Smooth muscle cell (in vitro differentiated cells): ENCODE measurements around the gene MICAL2. TPM values are rescaled to one million over a fixed set of nuclear protein-coding genes. Genes with fewer than 3 reads are reported as not detected.
A peak's percentile ranks its signal among the peaks of the same experiment; 100 is the strongest.

ENCODE experiments used
- DNase-seq: peaks from one replicate; lab custom pipeline; 2025; ENCODE audit not compliant: unreplicated experiment; lab: John Stamatoyannopoulos, UW
- H2AFZ ChIP-seq: fragments of 200-600 bp; sonication (generic); 2 replicates; pipeline ENCODE4 v1.6.0; 2016; ENCODE audit warnings: antibody characterized with exemption, low read depth, mild to moderate bottlenecking
- H3F3A ChIP-seq: fragments of 200-600 bp; sonication (generic); 2 replicates; pipeline ENCODE4 v1.6.0; 2017; ENCODE audit warnings: antibody characterized with exemption, low read depth
- H3K27ac ChIP-seq: fragments of 200-600 bp; sonication (generic); 2 replicates; pipeline ENCODE4 v1.5.1; 2016; ENCODE audit warnings: low read depth, mild to moderate bottlenecking
- H3K27me3 ChIP-seq: fragments of 200-600 bp; sonication (generic); 2 replicates; pipeline ENCODE4 v1.6.1; 2016; ENCODE audit warnings: low read depth, mild to moderate bottlenecking
- H3K36me3 ChIP-seq: fragments of 200-600 bp; sonication (generic); 2 replicates; pipeline ENCODE4 v1.5.1; 2016; ENCODE audit warnings: low read depth
- H3K4me1 ChIP-seq: fragments of 200-600 bp; sonication (generic); 2 replicates; pipeline ENCODE4 v1.5.1; 2016; ENCODE audit warnings: low read depth
- H3K4me2 ChIP-seq: fragments of 200-600 bp; sonication (generic); 2 replicates; pipeline ENCODE4 v1.6.0; 2016; ENCODE audit warnings: mild to moderate bottlenecking
- H3K4me3 ChIP-seq: fragments of 200-600 bp; sonication (generic); 2 replicates; pipeline ENCODE4 v1.5.1; 2016; ENCODE audit warnings: mild to moderate bottlenecking
- H3K79me2 ChIP-seq: fragments of 200-600 bp; sonication (generic); 2 replicates; pipeline ENCODE4 v1.6.0; 2016; ENCODE audit warnings: low read depth, mild to moderate bottlenecking
- H3K9ac ChIP-seq: fragments of 200-600 bp; sonication (generic); 2 replicates; pipeline ENCODE4 v1.6.0; 2016; ENCODE audit warnings: low read depth
- H3K9me3 ChIP-seq: fragments of 200-600 bp; sonication (generic); replicated peaks from 2 replicates; pipeline ENCODE4 v1.5.1; 2016; ENCODE audit warnings: low read depth
- H4K20me1 ChIP-seq: fragments of 200-600 bp; sonication (generic); 2 replicates; pipeline ENCODE4 v1.6.0; 2016; ENCODE audit warnings: low read depth
- WGBS: methylation state at CpG from one replicate; pipeline ENCODE4 v1.1.7; 2016; ENCODE audit warnings: low lambda C conversion rate; 5-methylcytosine and 5-hydroxymethylcytosine counted together
- polyA plus RNA-seq: library from polyadenylated mRNA; unstranded; fragments of >200 nt; fragmentation: Nextera tagmentation; extraction: Ambion mirVana; gene quantifications from 2 replicates; pipeline ENCODE4 v1.2.1, GENCODE V29; 2016
- total RNA-seq: library from RNA; depleted of rRNA; stranded (reverse); fragments of >200 nt; gene quantifications from 2 replicates; pipeline ENCODE4 v1.2.3, GENCODE V29; 2014
- TF ChIP-seq, protein P1 (sequence below): fragments of 200-600 bp; sonication (generic); IDR thresholded peaks from 2 replicates; pipeline ENCODE4 v1.5.1; 2017; ENCODE audit warnings: borderline replicate concordance, mild to moderate bottlenecking, antibody characterized with exemption; ENCODE audit not compliant: insufficient read depth, poor library complexity, severe bottlenecking

Gene MICAL2
- total and polyA plus RNA-seq, 2 experiments from 2014 or later, result 161 to 287 TPM

- H3K4me2 ChIP-seq, result peak overlapping the region; percentile 68
- H3K79me2 ChIP-seq, result peaks cover 14% of the 10 kb centered on the region
- 2% methylated on average over 2 of the region's 2 CpGs for WGBS
- H4K20me1 ChIP-seq, result no peaks in the 10 kb centered on the region
- H3K27ac ChIP-seq, result peak overlapping the region; percentile 99
- DNase-seq, result no peak
- H3K4me3 ChIP-seq, result no peak overlapping the region
- TF ChIP-seq, protein P1, sequence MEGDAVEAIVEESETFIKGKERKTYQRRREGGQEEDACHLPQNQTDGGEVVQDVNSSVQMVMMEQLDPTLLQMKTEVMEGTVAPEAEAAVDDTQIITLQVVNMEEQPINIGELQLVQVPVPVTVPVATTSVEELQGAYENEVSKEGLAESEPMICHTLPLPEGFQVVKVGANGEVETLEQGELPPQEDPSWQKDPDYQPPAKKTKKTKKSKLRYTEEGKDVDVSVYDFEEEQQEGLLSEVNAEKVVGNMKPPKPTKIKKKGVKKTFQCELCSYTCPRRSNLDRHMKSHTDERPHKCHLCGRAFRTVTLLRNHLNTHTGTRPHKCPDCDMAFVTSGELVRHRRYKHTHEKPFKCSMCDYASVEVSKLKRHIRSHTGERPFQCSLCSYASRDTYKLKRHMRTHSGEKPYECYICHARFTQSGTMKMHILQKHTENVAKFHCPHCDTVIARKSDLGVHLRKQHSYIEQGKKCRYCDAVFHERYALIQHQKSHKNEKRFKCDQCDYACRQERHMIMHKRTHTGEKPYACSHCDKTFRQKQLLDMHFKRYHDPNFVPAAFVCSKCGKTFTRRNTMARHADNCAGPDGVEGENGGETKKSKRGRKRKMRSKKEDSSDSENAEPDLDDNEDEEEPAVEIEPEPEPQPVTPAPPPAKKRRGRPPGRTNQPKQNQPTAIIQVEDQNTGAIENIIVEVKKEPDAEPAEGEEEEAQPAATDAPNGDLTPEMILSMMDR, result no peak
- no peaks in the 10 kb centered on the region for H3K9me3 ChIP-seq
- H2AFZ ChIP-seq, result no peak overlapping the region
- peak overlapping the region; percentile 81 for H3K9ac ChIP-seq
- H3F3A ChIP-seq, result peaks cover 40% of the 10 kb centered on the region
- H3K4me1 ChIP-seq, result peaks cover 32% of the 10 kb centered on the region
- no peaks in the 10 kb centered on the region for H3K36me3 ChIP-seq
- H3K27me3 ChIP-seq, result no peaks in the 10 kb centered on the region
These were observed 176.6 kb downstream of the MICAL2 start for GRCh38 chr11:12287009-12287373.

DNA sequence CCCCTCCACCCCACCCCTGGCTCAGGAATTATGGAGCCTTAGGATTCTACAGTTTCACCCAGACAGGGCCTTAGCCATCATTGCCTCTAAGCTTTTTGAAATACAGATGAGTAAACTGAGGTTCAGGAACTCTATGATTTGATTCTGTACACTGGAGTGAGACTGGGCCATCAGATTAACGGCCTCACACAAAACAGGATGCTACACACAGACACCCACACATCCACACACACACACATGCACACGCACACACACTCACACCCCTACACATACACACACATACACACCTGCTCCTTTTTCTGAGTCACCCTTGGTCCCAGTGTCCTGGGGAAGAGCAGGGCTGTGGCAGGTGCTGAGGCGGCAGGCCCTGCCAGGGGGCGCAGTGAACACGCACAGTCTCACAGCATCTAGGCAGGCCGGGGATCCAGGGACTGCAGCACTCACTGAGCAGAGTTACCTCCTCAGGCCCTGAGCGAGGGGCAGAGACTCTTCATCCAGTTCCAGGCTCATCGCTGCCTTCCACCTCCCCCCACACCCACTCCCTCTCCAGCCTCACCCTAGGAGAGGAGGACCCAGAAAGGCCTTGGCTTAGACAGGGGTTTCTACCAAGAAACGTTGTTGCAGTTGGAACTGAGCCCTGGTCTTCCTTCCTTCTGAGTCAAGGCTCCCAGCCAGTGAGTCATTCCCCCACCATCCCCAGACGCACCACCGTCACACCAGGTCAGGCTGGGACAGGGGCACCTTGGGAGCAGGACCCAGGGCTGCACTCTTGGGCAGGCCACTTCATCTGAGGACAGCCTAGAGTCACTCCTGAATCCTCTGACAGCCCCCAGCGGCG lies 177.2 kb downstream of the MICAL2 start:
- H3K79me2 ChIP-seq, result peaks cover 8% of the 10 kb centered on the region
- TF ChIP-seq, protein P1, result peak; percentile 44
- WGBS, result 17% methylated on average over 13 of the region's 13 CpGs
- H3K27me3 ChIP-seq, result no peaks in the 10 kb centered on the region
- no peaks in the 10 kb centered on the region for H3K9me3 ChIP-seq
- peaks cover 4% of the 10 kb centered on the region for H3K36me3 ChIP-seq
- H3K4me2 ChIP-seq, result peak overlapping the region; percentile 66
- no peaks in the 10 kb centered on the region for H4K20me1 ChIP-seq
- peak overlapping the region; percentile 81 for H3K9ac ChIP-seq
- peaks cover 26% of the 10 kb centered on the region for H3K4me1 ChIP-seq
- no peak overlapping the region for H3K4me3 ChIP-seq
- no peak overlapping the region for H2AFZ ChIP-seq
- H3K27ac ChIP-seq, result peak overlapping the region; percentile 99
- H3F3A ChIP-seq, result peaks cover 40% of the 10 kb centered on the region
- DNase-seq, result peak; percentile 75

DNA sequence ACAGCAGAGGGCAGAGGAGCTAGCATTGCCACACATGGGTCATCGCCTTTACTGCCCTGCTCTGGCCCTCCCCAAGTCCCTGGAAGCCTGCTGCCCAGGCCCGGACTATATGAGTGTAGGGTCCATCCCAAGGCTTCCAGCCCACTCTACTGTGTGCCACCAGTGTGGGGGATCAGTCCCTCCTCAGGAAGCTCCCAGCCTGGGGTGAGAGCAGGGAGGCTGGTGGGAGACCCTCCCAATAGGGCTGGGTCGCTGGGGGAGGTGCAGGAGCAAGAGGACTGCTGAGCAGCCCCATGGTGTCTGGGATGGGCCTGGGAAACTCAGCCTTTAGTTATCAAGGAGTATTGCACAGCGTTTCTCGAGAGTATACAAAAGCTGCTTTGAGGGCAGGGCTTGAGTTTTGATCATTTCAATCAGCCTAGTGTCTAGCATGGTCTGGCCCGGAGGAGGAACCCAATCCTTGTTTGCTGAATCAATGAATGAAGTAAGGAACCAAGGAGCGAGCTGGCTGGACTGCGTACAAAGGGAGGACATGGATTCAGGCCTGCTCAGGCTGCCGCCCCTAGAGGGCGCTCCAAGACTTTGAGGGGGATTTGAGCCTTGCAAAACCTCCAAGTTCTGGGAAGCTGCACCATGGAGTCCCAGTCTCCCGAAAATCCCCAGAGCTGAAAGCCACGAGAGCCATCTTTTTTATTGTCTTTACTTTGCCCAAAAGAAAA lies 178.0 kb downstream of the MICAL2 start:
- Histone ChIP-seq H3K4me3 (no peak overlapping the region), H3K36me3 (peaks cover 6% of the 10 kb centered on the region), H3K4me1 (peaks cover 21% of the 10 kb centered on the region), H3K79me2 (peaks cover under 1% of the 10 kb centered on the region), H3F3A (peaks cover 40% of the 10 kb centered on the region), H3K9me3 (no peaks in the 10 kb centered on the region), H4K20me1 (no peaks in the 10 kb centered on the region), H3K27me3 (no peaks in the 10 kb centered on the region), H3K27ac (peak overlapping the region; percentile 99), H2AFZ (no peak overlapping the region), H3K4me2 (peak overlapping the region; percentile 38), H3K9ac (peak overlapping the region; percentile 81)
- 22% methylated on average over 12 of the region's 12 CpGs for WGBS
- DNase-seq, result peak; percentile 74
- TF ChIP-seq, protein P1, result peak; percentile 93
